Measurements from ENCODE around the gene DCAKD. TPM values are rescaled to one million over a fixed set of nuclear protein-coding genes. Genes with fewer than 3 reads are reported as not detected.

The DCAKD gene
- total and polyA plus RNA-seq, 10 of the 15 experiments (the other 5 are each of a cell fraction or from before 2014, with no cell fraction given) = 11.6 to 62.7 (median 38.3) TPM

DNA sequence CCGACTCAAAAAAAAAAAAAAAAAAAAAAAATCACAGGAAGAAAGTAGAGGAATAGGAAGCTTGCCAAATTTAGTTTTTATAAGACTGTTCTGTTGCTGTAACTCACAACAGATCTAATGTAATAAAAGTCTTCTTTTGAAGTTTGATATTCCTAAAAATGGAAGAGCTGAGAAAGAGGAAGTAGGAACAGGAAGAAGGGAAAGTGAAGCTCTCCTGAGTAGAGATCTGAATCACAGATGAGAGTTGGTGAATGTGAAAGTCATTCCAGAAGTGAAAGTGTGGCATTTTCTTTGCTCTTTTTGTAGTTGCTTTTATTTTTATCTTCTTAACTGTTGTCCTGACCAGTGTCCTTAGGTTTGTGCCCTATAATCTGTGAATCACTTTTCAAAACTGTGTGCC is 11.8 kb upstream of the DCAKD start (continued):
- TF ChIP-seq, protein P1, sequence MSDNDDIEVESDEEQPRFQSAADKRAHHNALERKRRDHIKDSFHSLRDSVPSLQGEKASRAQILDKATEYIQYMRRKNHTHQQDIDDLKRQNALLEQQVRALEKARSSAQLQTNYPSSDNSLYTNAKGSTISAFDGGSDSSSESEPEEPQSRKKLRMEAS (IDR thresholded peaks at IDR 0.05; ENCODE audit: low read depth, low read length) = no peak
- TF ChIP-seq PML (IDR thresholded peaks at IDR 0.05; ENCODE audit: low read length) = peak; percentile 70; the same call in 1 of the 2 replicates
- TF ChIP-seq JUNB (IDR thresholded peaks at IDR 0.05) = peak; percentile 99
- TF ChIP-seq, protein P2, sequence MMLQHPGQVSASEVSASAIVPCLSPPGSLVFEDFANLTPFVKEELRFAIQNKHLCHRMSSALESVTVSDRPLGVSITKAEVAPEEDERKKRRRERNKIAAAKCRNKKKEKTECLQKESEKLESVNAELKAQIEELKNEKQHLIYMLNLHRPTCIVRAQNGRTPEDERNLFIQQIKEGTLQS (IDR thresholded peaks at IDR 0.05; ENCODE audit: borderline replicate concordance, extremely low read depth, low read depth, low read length) = no peak
- TF ChIP-seq SREBF2 (IDR thresholded peaks at IDR 0.05; ENCODE audit: low read length) = no peak
- no peak for TF ChIP-seq WRNIP1 (IDR thresholded peaks at IDR 0.05; ENCODE audit: borderline replicate concordance, low read depth, low read length)
- TF ChIP-seq BMI1 (IDR thresholded peaks at IDR 0.05; ENCODE audit: borderline replicate concordance) = peak; percentile 88
- peak; percentile 86 for TF ChIP-seq CREM (IDR thresholded peaks at IDR 0.05; ENCODE audit: low read depth)
- no peak for TF ChIP-seq SIN3A (IDR thresholded peaks at IDR 0.05; ENCODE audit: low read depth, low read length)
- TF ChIP-seq CREB1 (IDR thresholded peaks at IDR 0.05; ENCODE audit: low read depth) = peak; percentile 48; the same call in 1 of the 2 replicates
- no peak for TF ChIP-seq NR2C1 (IDR thresholded peaks at IDR 0.05)
- TF ChIP-seq, protein P3, sequence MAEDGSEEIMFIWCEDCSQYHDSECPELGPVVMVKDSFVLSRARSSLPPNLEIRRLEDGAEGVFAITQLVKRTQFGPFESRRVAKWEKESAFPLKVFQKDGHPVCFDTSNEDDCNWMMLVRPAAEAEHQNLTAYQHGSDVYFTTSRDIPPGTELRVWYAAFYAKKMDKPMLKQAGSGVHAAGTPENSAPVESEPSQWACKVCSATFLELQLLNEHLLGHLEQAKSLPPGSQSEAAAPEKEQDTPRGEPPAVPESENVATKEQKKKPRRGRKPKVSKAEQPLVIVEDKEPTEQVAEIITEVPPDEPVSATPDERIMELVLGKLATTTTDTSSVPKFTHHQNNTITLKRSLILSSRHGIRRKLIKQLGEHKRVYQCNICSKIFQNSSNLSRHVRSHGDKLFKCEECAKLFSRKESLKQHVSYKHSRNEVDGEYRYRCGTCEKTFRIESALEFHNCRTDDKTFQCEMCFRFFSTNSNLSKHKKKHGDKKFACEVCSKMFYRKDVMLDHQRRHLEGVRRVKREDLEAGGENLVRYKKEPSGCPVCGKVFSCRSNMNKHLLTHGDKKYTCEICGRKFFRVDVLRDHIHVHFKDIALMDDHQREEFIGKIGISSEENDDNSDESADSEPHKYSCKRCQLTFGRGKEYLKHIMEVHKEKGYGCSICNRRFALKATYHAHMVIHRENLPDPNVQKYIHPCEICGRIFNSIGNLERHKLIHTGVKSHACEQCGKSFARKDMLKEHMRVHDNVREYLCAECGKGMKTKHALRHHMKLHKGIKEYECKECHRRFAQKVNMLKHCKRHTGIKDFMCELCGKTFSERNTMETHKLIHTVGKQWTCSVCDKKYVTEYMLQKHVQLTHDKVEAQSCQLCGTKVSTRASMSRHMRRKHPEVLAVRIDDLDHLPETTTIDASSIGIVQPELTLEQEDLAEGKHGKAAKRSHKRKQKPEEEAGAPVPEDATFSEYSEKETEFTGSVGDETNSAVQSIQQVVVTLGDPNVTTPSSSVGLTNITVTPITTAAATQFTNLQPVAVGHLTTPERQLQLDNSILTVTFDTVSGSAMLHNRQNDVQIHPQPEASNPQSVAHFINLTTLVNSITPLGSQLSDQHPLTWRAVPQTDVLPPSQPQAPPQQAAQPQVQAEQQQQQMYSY (CRISPR knock-in tag; IDR thresholded peaks at IDR 0.05) = no peak
- TF ChIP-seq, protein P4, sequence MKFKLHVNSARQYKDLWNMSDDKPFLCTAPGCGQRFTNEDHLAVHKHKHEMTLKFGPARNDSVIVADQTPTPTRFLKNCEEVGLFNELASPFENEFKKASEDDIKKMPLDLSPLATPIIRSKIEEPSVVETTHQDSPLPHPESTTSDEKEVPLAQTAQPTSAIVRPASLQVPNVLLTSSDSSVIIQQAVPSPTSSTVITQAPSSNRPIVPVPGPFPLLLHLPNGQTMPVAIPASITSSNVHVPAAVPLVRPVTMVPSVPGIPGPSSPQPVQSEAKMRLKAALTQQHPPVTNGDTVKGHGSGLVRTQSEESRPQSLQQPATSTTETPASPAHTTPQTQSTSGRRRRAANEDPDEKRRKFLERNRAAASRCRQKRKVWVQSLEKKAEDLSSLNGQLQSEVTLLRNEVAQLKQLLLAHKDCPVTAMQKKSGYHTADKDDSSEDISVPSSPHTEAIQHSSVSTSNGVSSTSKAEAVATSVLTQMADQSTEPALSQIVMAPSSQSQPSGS (IDR thresholded peaks at IDR 0.05; ENCODE audit: low read length) = peak; percentile 92
- no peak for TF ChIP-seq NRF1 (conservative IDR thresholded peaks at IDR 0.05; ENCODE audit: low read depth, low read length)
- no peak for TF ChIP-seq RAD21 (IDR thresholded peaks at IDR 0.05; ENCODE audit: insufficient read depth, low read depth, low read length)
- TF ChIP-seq, protein P5, sequence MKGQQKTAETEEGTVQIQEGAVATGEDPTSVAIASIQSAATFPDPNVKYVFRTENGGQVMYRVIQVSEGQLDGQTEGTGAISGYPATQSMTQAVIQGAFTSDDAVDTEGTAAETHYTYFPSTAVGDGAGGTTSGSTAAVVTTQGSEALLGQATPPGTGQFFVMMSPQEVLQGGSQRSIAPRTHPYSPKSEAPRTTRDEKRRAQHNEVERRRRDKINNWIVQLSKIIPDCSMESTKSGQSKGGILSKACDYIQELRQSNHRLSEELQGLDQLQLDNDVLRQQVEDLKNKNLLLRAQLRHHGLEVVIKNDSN (IDR thresholded peaks at IDR 0.05; ENCODE audit: borderline replicate concordance, extremely low read length, insufficient read depth, low read depth, low read length) = no peak
- TF ChIP-seq CEBPB (IDR thresholded peaks at IDR 0.05; ENCODE audit: borderline replicate concordance in 1 of 2, low read depth in 2 of 2, low read length in 2 of 2) = peak in 1 of 2 experiments; percentile 76; a peak in 2 of 4 replicates
- no peak for TF ChIP-seq NR2C2 (IDR thresholded peaks at IDR 0.05; ENCODE audit: borderline replicate concordance, control insufficient read depth, insufficient read length, low read depth)
- TF ChIP-seq, protein P6, sequence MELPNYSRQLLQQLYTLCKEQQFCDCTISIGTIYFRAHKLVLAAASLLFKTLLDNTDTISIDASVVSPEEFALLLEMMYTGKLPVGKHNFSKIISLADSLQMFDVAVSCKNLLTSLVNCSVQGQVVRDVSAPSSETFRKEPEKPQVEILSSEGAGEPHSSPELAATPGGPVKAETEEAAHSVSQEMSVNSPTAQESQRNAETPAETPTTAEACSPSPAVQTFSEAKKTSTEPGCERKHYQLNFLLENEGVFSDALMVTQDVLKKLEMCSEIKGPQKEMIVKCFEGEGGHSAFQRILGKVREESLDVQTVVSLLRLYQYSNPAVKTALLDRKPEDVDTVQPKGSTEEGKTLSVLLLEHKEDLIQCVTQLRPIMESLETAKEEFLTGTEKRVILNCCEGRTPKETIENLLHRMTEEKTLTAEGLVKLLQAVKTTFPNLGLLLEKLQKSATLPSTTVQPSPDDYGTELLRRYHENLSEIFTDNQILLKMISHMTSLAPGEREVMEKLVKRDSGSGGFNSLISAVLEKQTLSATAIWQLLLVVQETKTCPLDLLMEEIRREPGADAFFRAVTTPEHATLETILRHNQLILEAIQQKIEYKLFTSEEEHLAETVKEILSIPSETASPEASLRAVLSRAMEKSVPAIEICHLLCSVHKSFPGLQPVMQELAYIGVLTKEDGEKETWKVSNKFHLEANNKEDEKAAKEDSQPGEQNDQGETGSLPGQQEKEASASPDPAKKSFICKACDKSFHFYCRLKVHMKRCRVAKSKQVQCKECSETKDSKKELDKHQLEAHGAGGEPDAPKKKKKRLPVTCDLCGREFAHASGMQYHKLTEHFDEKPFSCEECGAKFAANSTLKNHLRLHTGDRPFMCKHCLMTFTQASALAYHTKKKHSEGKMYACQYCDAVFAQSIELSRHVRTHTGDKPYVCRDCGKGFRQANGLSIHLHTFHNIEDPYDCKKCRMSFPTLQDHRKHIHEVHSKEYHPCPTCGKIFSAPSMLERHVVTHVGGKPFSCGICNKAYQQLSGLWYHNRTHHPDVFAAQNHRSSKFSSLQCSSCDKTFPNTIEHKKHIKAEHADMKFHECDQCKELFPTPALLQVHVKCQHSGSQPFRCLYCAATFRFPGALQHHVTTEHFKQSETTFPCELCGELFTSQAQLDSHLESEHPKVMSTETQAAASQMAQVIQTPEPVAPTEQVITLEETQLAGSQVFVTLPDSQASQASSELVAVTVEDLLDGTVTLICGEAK (IDR thresholded peaks at IDR 0.05; ENCODE audit: borderline replicate concordance) = peak; percentile 68; the same call in 1 of the 2 replicates
- TF ChIP-seq BCL11A (IDR thresholded peaks at IDR 0.05; ENCODE audit: low read depth, low read length) = peak; percentile 97
